SK-N-SH treated with all-trans-retinoic acid at 6 μM for 48 hours (cell line): ENCODE measurements around the gene ISYNA1.

ENCODE experiments used
- PPARA ChIP-seq: fragments of 250-450 bp; sonication (Bioruptor Pico); IDR thresholded peaks from 2 replicates; pipeline ENCODE4 v1.5.0; 2020; ENCODE audit warnings: mild to moderate bottlenecking, borderline replicate concordance
- TCF4 ChIP-seq: fragments of 250-450 bp; sonication (Bioruptor Pico); IDR thresholded peaks from 2 replicates; pipeline ENCODE4 v1.8.0; 2021; ENCODE audit warnings: mild to moderate bottlenecking, moderate library complexity, borderline replicate concordance
- TOX ChIP-seq: fragments of 250-450 bp; sonication (Bioruptor Pico); IDR thresholded peaks from 2 replicates; pipeline ENCODE4 v1.8.0; 2021; ENCODE audit warnings: mild to moderate bottlenecking, moderate library complexity, borderline replicate concordance

GRCh38 chr19:18478545-18479311 lies 40.8 kb upstream of the ISYNA1 start:
- TF ChIP-seq PPARA (CRISPR knock-in tag) (no peak), TCF4 (no peak), TOX (no peak)
